Stimulated activated naive B cell treated with anti-CD40 and anti-IgM and Interleukin-4, amounts not matched to agents 10 μg/mL and 1 μg/mL and 100 μg/mL, for 72 hours (primary cell): Measurements from ENCODE around the gene DGKQ.

Experiments used
- ATAC-seq, 2 donors: fragments of 150-1000 bp; cut with Tn5 transposase; replicated peaks; 2 replicates each; pipeline ENCODE4 v1.10.0; 2021; ENCODE audit warnings: moderate library complexity in 1 of 2
- DNase-seq: peaks from one replicate; pipeline ENCODE4 v3.0.0; 2021
- H3K27ac Mint-ChIP-seq: one replicate; pipeline ENCODE4 v1.8.0; 2022; ENCODE audit warnings: mild to moderate bottlenecking, mixed read lengths
- H3K27me3 Mint-ChIP-seq, 2 donors: one replicate each; pipeline ENCODE4 v1.8.0; 2022; ENCODE audit warnings: mixed read lengths in 2 of 2
- H3K36me3 Mint-ChIP-seq, 2 donors: one replicate each; pipeline ENCODE4 v1.8.0; 2022; ENCODE audit warnings: mixed read lengths in 2 of 2, mild to moderate bottlenecking in 1 of 2
- H3K4me1 Mint-ChIP-seq, 2 donors: one replicate each; pipeline ENCODE4 v1.8.0; 2022; ENCODE audit warnings: mixed read lengths in 2 of 2, mild to moderate bottlenecking in 1 of 2
- H3K4me3 Mint-ChIP-seq, 2 donors: one replicate each; pipeline ENCODE4 v1.8.0; 2022; ENCODE audit warnings: mild to moderate bottlenecking in 2 of 2, mixed read lengths in 2 of 2, moderate library complexity in 1 of 2
- H3K9me3 Mint-ChIP-seq, 2 donors: one replicate each; pipeline ENCODE4 v1.8.0; 2022; ENCODE audit warnings: mixed read lengths in 2 of 2, mild to moderate bottlenecking in 1 of 2

The DGKQ gene

GRCh38 chr4:968221-968620 is 5.1 kb downstream of the DGKQ start:
- Mint-ChIP-seq H3K4me1 (peaks cover 9 to 31% of the 10 kb centered on the region in 2 donors), H3K27ac (no peak overlapping the region), H3K9me3 (no peaks in the 10 kb centered on the region), H3K36me3 (peaks cover 3 to 11% of the 10 kb centered on the region in 2 donors), H3K27me3 (no peaks in the 10 kb centered on the region), H3K4me3 (peak overlapping the region in 1 of 2 donors; percentile 21)
- DNase-seq (no peak), ATAC-seq (no peak)

- H3K9me3 Mint-ChIP-seq: no peaks in the 10 kb centered on the region
- DNase-seq: no peak
- ATAC-seq: peak in 1 of 2 donors; percentile 43
- H3K4me3 Mint-ChIP-seq: no peak overlapping the region
- no peaks in the 10 kb centered on the region for H3K27me3 Mint-ChIP-seq
- H3K36me3 Mint-ChIP-seq: peaks cover 3 to 14% of the 10 kb centered on the region in 2 donors
- peaks cover 9 to 27% of the 10 kb centered on the region in 2 donors for H3K4me1 Mint-ChIP-seq
- H3K27ac Mint-ChIP-seq: no peak overlapping the region
Observed at GRCh38 chr4:967113-968104, 6.0 kb downstream of the DGKQ start.

GRCh38 chr4:966266-967112 is 6.9 kb downstream of the DGKQ start:
- Mint-ChIP-seq H3K36me3 (peaks cover 9 to 21% of the 10 kb centered on the region in 2 donors), H3K27ac (no peak overlapping the region), H3K27me3 (no peaks in the 10 kb centered on the region), H3K4me1 (peaks cover 7 to 19% of the 10 kb centered on the region in 2 donors), H3K4me3 (no peak overlapping the region), H3K9me3 (no peaks in the 10 kb centered on the region)
- no peak for DNase-seq
- no peak for ATAC-seq

- DNase-seq (no peak), ATAC-seq (no peak)
- Mint-ChIP-seq H3K9me3 (no peaks in the 10 kb centered on the region), H3K27ac (no peak overlapping the region), H3K27me3 (no peaks in the 10 kb centered on the region), H3K4me3 (no peak overlapping the region), H3K4me1 (peaks cover 3 to 12% of the 10 kb centered on the region in 2 donors), H3K36me3 (peaks cover 12 to 20% of the 10 kb centered on the region in 2 donors)
Observed at GRCh38 chr4:965766-966134, 7.6 kb downstream of the DGKQ start.

- Mint-ChIP-seq H3K27me3 (no peaks in the 10 kb centered on the region), H3K27ac (no peak overlapping the region), H3K4me1 (peaks cover 0 to 8% of the 10 kb centered on the region in 2 donors), H3K4me3 (no peak overlapping the region), H3K36me3 (peaks cover 15 to 16% of the 10 kb centered on the region in 2 donors), H3K9me3 (no peaks in the 10 kb centered on the region)
- no peak for DNase-seq
- no peak for ATAC-seq
Observed at GRCh38 chr4:965048-965765, 8.2 kb downstream of the DGKQ start.

GRCh38 chr4:964346-965025 is 8.9 kb downstream of the DGKQ start:
- no peak overlapping the region for H3K4me3 Mint-ChIP-seq
- H3K36me3 Mint-ChIP-seq: peaks cover 15 to 16% of the 10 kb centered on the region in 2 donors
- no peak overlapping the region for H3K27ac Mint-ChIP-seq
- no peaks in the 10 kb centered on the region for H3K27me3 Mint-ChIP-seq
- no peaks in the 10 kb centered on the region for H3K9me3 Mint-ChIP-seq
- peaks cover 0 to 8% of the 10 kb centered on the region in 2 donors for H3K4me1 Mint-ChIP-seq
- no peak for DNase-seq
- ATAC-seq: no peak

- Mint-ChIP-seq H3K27ac (no peak overlapping the region), H3K36me3 (peaks cover 20% of the 10 kb centered on the region in 2 donors), H3K4me3 (no peak overlapping the region), H3K4me1 (peaks cover 0 to 1% of the 10 kb centered on the region in 2 donors), H3K27me3 (no peaks in the 10 kb centered on the region), H3K9me3 (no peaks in the 10 kb centered on the region)
- DNase-seq (no peak), ATAC-seq (no peak)
Observed at GRCh38 chr4:963276-964225, 9.8 kb downstream of the DGKQ start.

- Mint-ChIP-seq H3K27ac (no peak overlapping the region), H3K4me1 (no peaks in the 10 kb centered on the region), H3K27me3 (no peaks in the 10 kb centered on the region), H3K4me3 (no peak overlapping the region), H3K36me3 (peaks cover 26 to 28% of the 10 kb centered on the region in 2 donors), H3K9me3 (no peaks in the 10 kb centered on the region)
- DNase-seq (no peak), ATAC-seq (no peak)
Observed at GRCh38 chr4:962231-963208, 10.8 kb downstream of the DGKQ start.

- DNase-seq: no peak
Observed at GRCh38 chr4:961351-962230, 11.8 kb downstream of the DGKQ start.

GRCh38 chr4:960636-961350 is 12.6 kb downstream of the DGKQ start:
- Mint-ChIP-seq H3K27me3 (no peaks in the 10 kb centered on the region), H3K9me3 (no peaks in the 10 kb centered on the region), H3K4me3 (no peak overlapping the region), H3K27ac (peak overlapping the region; percentile 31), H3K4me1 (no peaks in the 10 kb centered on the region), H3K36me3 (peaks cover 28 to 40% of the 10 kb centered on the region in 2 donors)
- ATAC-seq (no peak), DNase-seq (no peak)

More at GRCh38 chr4:961351-962230, 11.8 kb downstream of the DGKQ start:
- Mint-ChIP-seq H3K4me1 (no peaks in the 10 kb centered on the region), H3K27me3 (no peaks in the 10 kb centered on the region), H3K9me3 (no peaks in the 10 kb centered on the region), H3K4me3 (no peak overlapping the region), H3K27ac (peak overlapping the region; percentile 47), H3K36me3 (peaks cover 28 to 34% of the 10 kb centered on the region in 2 donors)
- ATAC-seq: no peak
